ENCODE results near the gene RERG.

DNA sequence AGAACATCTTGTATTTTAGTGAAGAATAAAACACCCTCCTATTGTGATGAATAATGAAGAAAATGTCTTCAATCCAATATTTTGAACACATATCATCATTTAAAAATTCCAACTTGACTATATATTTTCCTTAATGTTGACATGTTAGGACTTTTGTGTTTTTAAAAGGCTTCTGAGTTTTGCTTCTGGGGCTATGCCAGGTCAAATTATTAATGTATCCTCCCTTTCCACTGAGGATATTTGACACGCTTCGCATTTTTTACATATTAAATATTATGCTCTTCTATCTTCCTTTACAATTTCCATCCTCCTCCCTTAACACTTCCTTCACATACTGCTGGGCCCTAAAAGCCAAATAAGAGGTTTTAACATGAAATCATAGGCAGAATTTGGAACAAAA lies 20.6 kb downstream of the RERG start:
- no peak for TF ChIP-seq CTCF (IDR thresholded peaks at IDR 0.05; ENCODE audit: extremely low read depth in 1 of 2, insufficient read depth in 1 of 2, low read depth in 1 of 2, low read length in 2 of 2)
- TF ChIP-seq POLR2AphosphoS5 (IDR thresholded peaks at IDR 0.05; ENCODE audit: insufficient read depth, low read depth, low read length), result no peak
- no peak for TF ChIP-seq POLR2A (IDR thresholded peaks at IDR 0.05; ENCODE audit: low read depth, low read length)
- no peak for TF ChIP-seq EZH2 (IDR thresholded peaks at IDR 0.05; ENCODE audit: borderline replicate concordance, low read depth, low read length, severe bottlenecking)
- no peak for TF ChIP-seq MAX (IDR thresholded peaks at IDR 0.05; ENCODE audit: insufficient read depth, insufficient read length)
